H1 (cell line): Measurements from ENCODE around the gene CPPED1. TPM values are rescaled to one million over a fixed set of nuclear protein-coding genes. Genes with fewer than 3 reads are reported as not detected.

Experiments used
- EP300 ChIP-seq, 2 experiments: IDR thresholded peaks; 1 replicate in 1 of 2; 2 replicates in 1 of 2; pipeline ENCODE4 v1.6.1; 2011 to 2012; ENCODE audit warnings: low read depth in 2 of 2, low read length in 2 of 2, mild to moderate bottlenecking in 2 of 2, borderline replicate concordance in 1 of 2, inconsistent platforms in 1 of 2, moderate library complexity in 1 of 2
- polyA plus RNA-seq, 7 experiments: library from polyadenylated mRNA; depleted of rRNA in 3 of 7; stranded (reverse) in 5 of 7; unstranded in 2 of 7; fragments of >200 nt in 5 of 7; fragments of 200-250 nt in 2 of 7; gene quantifications; 1 replicate in 5 of 7; 2 replicates in 1 of 7; 4 replicates in 1 of 7; pipeline versions ENCODE4 v1.2.1 to v1.2.3, GENCODE V29; 2011 to 2013; ENCODE audit warnings: missing spikeins in 2 of 7, mixed read lengths in 2 of 7
- total RNA-seq: library from RNA; stranded (reverse); fragmentation: NEBNext Ultra II Directional; extraction: Animal tissue kit (Norgen Biotek cat#: 25700); gene quantifications from 2 replicates; pipeline ENCODE4 v1.2.1, GENCODE V29; 2021

Gene CPPED1
- total and polyA plus RNA-seq, 2 of the 8 experiments (the other 6 are each of a cell fraction or from before 2014, with no cell fraction given): 3.5 to 11.2 TPM

GRCh38 chr16:12742741-12743140, 60.9 kb downstream of the CPPED1 start (continued):
- TF ChIP-seq EP300 (IDR thresholded peaks at IDR 0.05; ENCODE audit: borderline replicate concordance in 1 of 2, low read depth in 2 of 2, low read length in 2 of 2): no peak
